Measurements from ENCODE around the gene CDCA3. TPM values are rescaled to one million over a fixed set of nuclear protein-coding genes. Genes with fewer than 3 reads are reported as not detected.

The CDCA3 gene
- total and polyA plus RNA-seq, 2 of the 4 experiments (the other 2 are of a cell fraction), result 23.5 to 61.0 TPM

DNA sequence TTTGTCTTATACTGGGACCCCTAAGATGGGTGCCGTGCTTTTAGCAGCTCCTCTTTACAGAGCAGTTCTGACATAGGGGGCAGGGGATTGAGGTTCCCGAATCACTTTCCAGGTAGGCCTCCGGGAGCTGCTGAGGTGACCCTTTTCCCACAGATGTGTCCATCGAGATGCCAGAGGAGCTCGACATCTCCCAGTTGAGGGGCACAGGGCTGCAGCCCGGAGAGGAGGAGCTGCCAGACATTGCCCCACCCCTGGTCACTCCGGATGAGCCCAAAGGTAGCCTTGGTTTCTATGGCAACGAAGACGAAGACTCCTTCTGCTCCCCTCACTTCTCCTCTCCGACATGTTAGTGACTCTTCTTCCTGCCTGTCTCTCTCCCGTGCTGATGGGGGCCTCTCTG lies 11.9 kb upstream of the CDCA3 start:
- peaks cover 4% of the 10 kb centered on the region for H3K4me1 ChIP-seq (ENCODE audit: control insufficient read depth, insufficient read depth, low read length)
- in situ Hi-C loops (cut with MboI; ENCODE audit: low sequenced_read_pairs), result no loop called here
- H4K8ac ChIP-seq (ENCODE audit: low read depth in 2 of 2, low read length in 2 of 2), result no peak overlapping the region
- no peak overlapping the region for H2AK5ac ChIP-seq (ENCODE audit: low read depth, low read length)
- no peak for ATAC-seq (ENCODE audit: low read depth)
- no peak overlapping the region for H3K4me3 ChIP-seq (ENCODE audit: insufficient read depth, low read depth, low read length)
- H3K18ac ChIP-seq (ENCODE audit: low read depth, low read length), result no peak overlapping the region
- H2BK120ac ChIP-seq (ENCODE audit: low read depth, low read length), result no peak overlapping the region
- H3K79me1 ChIP-seq (ENCODE audit: low read depth in 1 of 2, low read length in 2 of 2), result peaks cover 0 to 17% of the 10 kb centered on the region in 2 experiments; a peak in 3 of 4 replicates
- BruUV-seq (replicated peaks), result no TSS peak
- H3K23ac ChIP-seq (ENCODE audit: low read depth, low read length), result no peak overlapping the region
- no peak overlapping the region for H3K4ac ChIP-seq (ENCODE audit: low read depth, low read length)
- no peak overlapping the region for H3K56ac ChIP-seq (ENCODE audit: extremely low read depth, insufficient read depth, low read length)
- H3K9me3 ChIP-seq (ENCODE audit: control insufficient read depth, insufficient read depth, low read length), result no peaks in the 10 kb centered on the region
- no peak overlapping the region for H2BK5ac ChIP-seq (ENCODE audit: low read depth, low read length, poor library complexity, severe bottlenecking)
- dilution Hi-C loops (cut with HindIII; ENCODE audit: low sequenced_read_pairs, unreplicated experiment), result no loop called here
- H4K20me1 ChIP-seq (ENCODE audit: insufficient read depth, low read length), result peaks cover 5% of the 10 kb centered on the region
- H2AK9ac ChIP-seq (replicated peaks; ENCODE audit: low read depth, low read length, poor library complexity), result no peak overlapping the region
- H4K5ac ChIP-seq (ENCODE audit: low read depth, low read length), result no peak overlapping the region
- CTCF ChIA-PET, result no interaction called here
- WGBS, 2 experiments (ENCODE audit: extremely low coverage in 2 of 2, insufficient read length in 1 of 2), result 95% methylated on average over 6 of the region's 11 CpGs; no CpG with 5 or more reads in 1 of the 2 experiments
- peaks cover 63% of the 10 kb centered on the region for H3K36me3 ChIP-seq (ENCODE audit: control insufficient read depth, insufficient read depth, low read length)
- H3K27me3 ChIP-seq (ENCODE audit: control insufficient read depth, insufficient read depth, low read length), result no peaks in the 10 kb centered on the region
- TF ChIP-seq RCOR1 (IDR thresholded peaks at IDR 0.05; ENCODE audit: insufficient replicate concordance, low read length), result no peak
- TF ChIP-seq RAD21 (IDR thresholded peaks at IDR 0.05; ENCODE audit: low read length), result no peak
- no peak for TF ChIP-seq FOS (IDR thresholded peaks at IDR 0.05; ENCODE audit: low read depth, low read length)
- TF ChIP-seq, protein P1, sequence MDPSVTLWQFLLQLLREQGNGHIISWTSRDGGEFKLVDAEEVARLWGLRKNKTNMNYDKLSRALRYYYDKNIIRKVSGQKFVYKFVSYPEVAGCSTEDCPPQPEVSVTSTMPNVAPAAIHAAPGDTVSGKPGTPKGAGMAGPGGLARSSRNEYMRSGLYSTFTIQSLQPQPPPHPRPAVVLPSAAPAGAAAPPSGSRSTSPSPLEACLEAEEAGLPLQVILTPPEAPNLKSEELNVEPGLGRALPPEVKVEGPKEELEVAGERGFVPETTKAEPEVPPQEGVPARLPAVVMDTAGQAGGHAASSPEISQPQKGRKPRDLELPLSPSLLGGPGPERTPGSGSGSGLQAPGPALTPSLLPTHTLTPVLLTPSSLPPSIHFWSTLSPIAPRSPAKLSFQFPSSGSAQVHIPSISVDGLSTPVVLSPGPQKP (IDR thresholded peaks at IDR 0.05; ENCODE audit: borderline replicate concordance, low read depth, low read length), result no peak
- TF ChIP-seq, protein P2, sequence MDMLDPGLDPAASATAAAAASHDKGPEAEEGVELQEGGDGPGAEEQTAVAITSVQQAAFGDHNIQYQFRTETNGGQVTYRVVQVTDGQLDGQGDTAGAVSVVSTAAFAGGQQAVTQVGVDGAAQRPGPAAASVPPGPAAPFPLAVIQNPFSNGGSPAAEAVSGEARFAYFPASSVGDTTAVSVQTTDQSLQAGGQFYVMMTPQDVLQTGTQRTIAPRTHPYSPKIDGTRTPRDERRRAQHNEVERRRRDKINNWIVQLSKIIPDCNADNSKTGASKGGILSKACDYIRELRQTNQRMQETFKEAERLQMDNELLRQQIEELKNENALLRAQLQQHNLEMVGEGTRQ (IDR thresholded peaks at IDR 0.05; ENCODE audit: low read depth, low read length), result no peak
- TF ChIP-seq MXI1 (IDR thresholded peaks at IDR 0.05; ENCODE audit: borderline replicate concordance, low read depth, low read length), result no peak
- no peak for TF ChIP-seq RFX5 (IDR thresholded peaks at IDR 0.05; ENCODE audit: low read depth, low read length)
- TF ChIP-seq, protein P3, sequence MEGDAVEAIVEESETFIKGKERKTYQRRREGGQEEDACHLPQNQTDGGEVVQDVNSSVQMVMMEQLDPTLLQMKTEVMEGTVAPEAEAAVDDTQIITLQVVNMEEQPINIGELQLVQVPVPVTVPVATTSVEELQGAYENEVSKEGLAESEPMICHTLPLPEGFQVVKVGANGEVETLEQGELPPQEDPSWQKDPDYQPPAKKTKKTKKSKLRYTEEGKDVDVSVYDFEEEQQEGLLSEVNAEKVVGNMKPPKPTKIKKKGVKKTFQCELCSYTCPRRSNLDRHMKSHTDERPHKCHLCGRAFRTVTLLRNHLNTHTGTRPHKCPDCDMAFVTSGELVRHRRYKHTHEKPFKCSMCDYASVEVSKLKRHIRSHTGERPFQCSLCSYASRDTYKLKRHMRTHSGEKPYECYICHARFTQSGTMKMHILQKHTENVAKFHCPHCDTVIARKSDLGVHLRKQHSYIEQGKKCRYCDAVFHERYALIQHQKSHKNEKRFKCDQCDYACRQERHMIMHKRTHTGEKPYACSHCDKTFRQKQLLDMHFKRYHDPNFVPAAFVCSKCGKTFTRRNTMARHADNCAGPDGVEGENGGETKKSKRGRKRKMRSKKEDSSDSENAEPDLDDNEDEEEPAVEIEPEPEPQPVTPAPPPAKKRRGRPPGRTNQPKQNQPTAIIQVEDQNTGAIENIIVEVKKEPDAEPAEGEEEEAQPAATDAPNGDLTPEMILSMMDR (conservative IDR thresholded peaks at IDR 0.05; ENCODE audit: low read depth, low read length), result no peak
- POLR2A ChIA-PET (ENCODE audit: unreplicated experiment), result interaction anchor here (1.1 kb wide), 1 partner anchor 10 kb away, joined by 3 read pairs; no protein-coding TSS in a partner anchor
- H3K4me2 ChIP-seq (ENCODE audit: low read depth, low read length), result no peak overlapping the region
- no peak overlapping the region for H2BK20ac ChIP-seq (ENCODE audit: low read depth, low read length)
- H2AFZ ChIP-seq (replicated peaks; ENCODE audit: low read length, poor library complexity), result no peak overlapping the region
- H3K9me1 ChIP-seq (ENCODE audit: insufficient read depth, low read length), result 0 out of 2 replicates have a peak, but pooled peaks cover 7% of the 10 kb centered on the region
- no peak overlapping the region for H3K27ac ChIP-seq (ENCODE audit: insufficient read depth, low read length)
- intact Hi-C loops (cut with micrococcal nuclease), result no loop called here
- no peak overlapping the region for H2BK15ac ChIP-seq (ENCODE audit: low read depth, low read length)
- no peak overlapping the region for H3K14ac ChIP-seq (replicated peaks; ENCODE audit: low read depth, low read length)
- DNase-seq, result no peak
- no peak overlapping the region for H3K9ac ChIP-seq (ENCODE audit: low read depth, low read length)
- H4K91ac ChIP-seq (ENCODE audit: insufficient read depth, low read depth, low read length), result no peak overlapping the region
